ENCODE measurements around the gene GARIN5A.

GARIN5A gene

GRCh38 chr19:50437862-50438449, 38.7 kb downstream of the GARIN5A start:
- intact Hi-C loops (cut with DNase I; ENCODE audit: low total_unique reads) = no loop called here
- Histone ChIP-seq H3K4me1 (no peaks in the 10 kb centered on the region), H3K27me3 (peaks cover 0 to 44% of the 10 kb centered on the region in 2 donors), H3K9me3 (no peaks in the 10 kb centered on the region), H3K36me3 (no peaks in the 10 kb centered on the region), H3K4me3 (no peak overlapping the region), H3K27ac (no peak overlapping the region)
- TF ChIP-seq CTCF (IDR thresholded peaks at IDR 0.05) = no peak
- no peak for DNase-seq

- H3K27me3 ChIP-seq = peaks cover 5 to 66% of the 10 kb centered on the region in 2 donors
- H3K4me3 ChIP-seq = no peak overlapping the region
- no peak for DNase-seq
- H3K9me3 ChIP-seq = no peaks in the 10 kb centered on the region
- no peaks in the 10 kb centered on the region for H3K36me3 ChIP-seq
- intact Hi-C loops (cut with DNase I; ENCODE audit: low total_unique reads) = no loop called here
- no peak overlapping the region for H3K27ac ChIP-seq
- TF ChIP-seq CTCF (IDR thresholded peaks at IDR 0.05) = no peak
- peaks cover 5 to 16% (median 15%) of the 10 kb centered on the region in 4 donors for H3K4me1 ChIP-seq
Measured at GRCh38 chr19:50435627-50436026, 41.0 kb downstream of the GARIN5A start.

- no peak overlapping the region for H3K4me3 ChIP-seq
- H3K4me1 ChIP-seq = peaks cover 5 to 16% (median 15%) of the 10 kb centered on the region in 4 donors
- H3K9me3 ChIP-seq = no peaks in the 10 kb centered on the region
- TF ChIP-seq CTCF (IDR thresholded peaks at IDR 0.05) = no peak
- H3K27ac ChIP-seq = no peak overlapping the region
- H3K36me3 ChIP-seq = no peaks in the 10 kb centered on the region
- no peak for DNase-seq
- intact Hi-C loops (cut with DNase I; ENCODE audit: low total_unique reads) = no loop called here
- peaks cover 5 to 70% of the 10 kb centered on the region in 2 donors for H3K27me3 ChIP-seq
Measured at GRCh38 chr19:50435221-50435620, 41.4 kb downstream of the GARIN5A start.

GRCh38 chr19:50434525-50434924, 42.1 kb downstream of the GARIN5A start:
- H3K36me3 ChIP-seq = no peaks in the 10 kb centered on the region
- intact Hi-C loops (cut with DNase I; ENCODE audit: low total_unique reads) = no loop called here
- no peak for TF ChIP-seq CTCF (IDR thresholded peaks at IDR 0.05)
- no peaks in the 10 kb centered on the region for H3K9me3 ChIP-seq
- H3K27ac ChIP-seq = no peak overlapping the region
- DNase-seq = no peak
- peaks cover 5 to 16% (median 15%) of the 10 kb centered on the region in 4 donors for H3K4me1 ChIP-seq
- no peak overlapping the region for H3K4me3 ChIP-seq
- H3K27me3 ChIP-seq = peaks cover 5 to 73% of the 10 kb centered on the region in 2 donors

- Histone ChIP-seq H3K27me3 (peaks cover 5 to 81% of the 10 kb centered on the region in 2 donors), H3K36me3 (no peaks in the 10 kb centered on the region), H3K27ac (no peak overlapping the region), H3K4me3 (no peak overlapping the region), H3K9me3 (no peaks in the 10 kb centered on the region), H3K4me1 (peaks cover 5 to 16% (median 15%) of the 10 kb centered on the region in 4 donors)
- intact Hi-C loops (cut with DNase I; ENCODE audit: low total_unique reads) = no loop called here
- no peak for DNase-seq
- TF ChIP-seq CTCF (IDR thresholded peaks at IDR 0.05) = no peak
Measured at GRCh38 chr19:50433201-50434180, 43.2 kb downstream of the GARIN5A start.
